ENCODE results near the gene AFG3L2. TPM values are rescaled to one million over a fixed set of nuclear protein-coding genes. Genes with fewer than 3 reads are reported as not detected.
"Not testable (repeated sequence)": the region's sequence is repeated elsewhere in the genome, so short reads cannot be mapped to it uniquely, and the experiment has no call there.

AFG3L2 gene
- 10 to 100 TPM; 22.1 to 28.5 (median 27.8) TPM for polyA plus RNA-seq

DNA sequence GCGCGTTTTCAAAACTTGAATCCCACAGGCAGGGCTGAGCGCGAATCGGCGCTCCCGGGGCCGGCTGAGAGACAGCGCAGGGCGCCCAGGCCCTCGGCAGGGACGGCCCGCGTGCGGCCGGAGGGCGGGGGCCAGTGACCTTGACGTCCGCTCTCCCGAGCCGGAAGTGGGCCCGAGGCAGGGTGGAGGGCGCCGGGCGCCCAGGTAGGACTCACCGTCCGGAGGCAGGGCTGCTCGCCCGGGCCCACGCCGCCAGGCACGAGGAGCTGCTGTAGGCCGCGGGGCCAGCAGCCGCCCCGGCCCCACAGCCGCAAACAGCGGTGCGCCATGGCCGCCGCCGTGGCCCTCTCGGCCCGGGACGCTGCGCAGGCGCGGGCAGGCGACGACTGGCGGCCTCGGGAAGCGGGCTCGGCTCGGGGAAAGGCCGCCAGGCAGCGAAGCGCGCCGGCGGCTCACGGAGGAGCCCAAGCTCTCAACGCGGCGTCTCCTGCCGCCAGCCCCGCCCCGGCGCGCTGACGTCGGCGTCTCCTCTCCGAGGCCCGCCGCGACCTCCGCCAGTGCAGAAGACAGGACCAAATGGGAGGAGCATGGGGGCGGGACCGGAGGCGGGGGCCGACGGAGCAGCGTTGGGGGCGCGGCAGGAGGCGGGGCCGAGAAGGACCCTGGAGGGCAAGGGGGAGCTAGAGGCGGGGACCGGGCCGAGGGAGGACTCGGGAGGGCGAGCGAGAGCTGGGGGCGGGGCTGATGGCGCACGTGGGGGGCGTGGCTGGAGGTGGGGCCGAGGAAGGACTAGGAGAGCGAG is at the start of gene AFG3L2:
Gene AFG3L2, minus strand, starts transcription at position 474 of the 802 bp plus-strand sequence. Its CDS starts 145 bp downstream, at position 329.
- peaks cover 43 to 47% of the 10 kb centered on the region in 2 donors for H3K4me1 Mint-ChIP-seq
- DNase-seq, result peak; percentile 100
- peaks cover 3 to 9% (median 6%) of the 10 kb centered on the region in 3 donors for H3K27me3 Mint-ChIP-seq (ENCODE audit: low read depth in 3 of 3)
- H3K9me3 Mint-ChIP-seq, result no peaks in the 10 kb centered on the region
- H3K4me3 Mint-ChIP-seq, result peak within 1 kb of the TSS; percentile 88 to 93 (median 90)
- peaks cover 0 to 3% (median 0%) of the 10 kb centered on the region in 3 donors for H3K36me3 Mint-ChIP-seq
- peak within 1 kb of the TSS; percentile 89 to 95 (median 91) for H3K27ac Mint-ChIP-seq

DNA sequence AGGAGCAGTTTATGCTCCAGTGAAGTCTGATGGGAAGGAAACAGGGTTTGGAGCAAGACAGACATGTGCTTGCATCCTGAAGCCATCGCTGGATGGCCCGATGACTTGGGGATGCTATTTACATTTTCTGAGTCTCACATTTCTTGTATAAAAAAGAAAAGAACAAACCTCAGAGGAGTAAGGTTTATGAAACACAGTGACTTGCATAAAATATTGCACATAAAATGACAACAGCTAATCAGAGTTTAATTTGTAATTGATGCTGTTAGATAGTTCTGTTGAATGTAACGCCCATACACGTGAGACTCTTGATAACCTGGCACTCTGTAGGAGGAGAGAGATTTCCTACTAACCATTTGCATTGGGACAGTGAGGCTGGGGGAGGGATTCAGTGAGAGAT is 47.2 kb upstream of the AFG3L2 start:
- Mint-ChIP-seq H3K36me3 (no peaks in the 10 kb centered on the region), H3K9me3 (no peaks in the 10 kb centered on the region), H3K4me1 (peaks cover 0 to 6% of the 10 kb centered on the region in 2 donors), H3K27me3 (ENCODE audit: low read depth in 3 of 3) (peaks cover 4 to 8% (median 6%) of the 10 kb centered on the region in 3 donors), H3K27ac (no peak overlapping the region), H3K4me3 (no peak overlapping the region)
- DNase-seq, result no peak

DNA sequence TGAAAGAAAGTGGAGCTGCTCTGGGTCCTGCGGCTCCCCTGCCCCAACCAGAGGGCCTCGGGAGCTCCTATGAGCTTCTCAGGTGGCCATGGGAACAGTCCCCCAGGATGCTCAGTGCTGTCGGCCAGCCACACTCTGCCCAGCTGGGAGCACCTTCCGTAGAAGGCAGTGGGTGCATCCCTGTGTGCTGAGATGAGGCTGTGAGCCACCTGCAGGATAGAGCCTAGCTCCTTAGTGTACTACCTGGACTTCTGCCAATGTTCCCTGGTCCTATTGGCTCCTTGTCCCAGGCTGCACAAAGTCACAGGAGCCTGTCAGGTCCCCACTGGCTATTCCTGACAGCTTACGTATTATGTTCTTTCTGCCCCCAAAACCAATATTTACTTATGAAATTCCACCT is 46.8 kb upstream of the AFG3L2 start:
- Mint-ChIP-seq H3K27me3 (ENCODE audit: low read depth in 3 of 3) (peaks cover 4 to 8% (median 6%) of the 10 kb centered on the region in 3 donors), H3K4me3 (no peak overlapping the region), H3K36me3 (no peaks in the 10 kb centered on the region), H3K9me3 (no peaks in the 10 kb centered on the region), H3K27ac (no peak overlapping the region), H3K4me1 (peaks cover 0 to 6% of the 10 kb centered on the region in 2 donors)
- no peak for DNase-seq

DNA sequence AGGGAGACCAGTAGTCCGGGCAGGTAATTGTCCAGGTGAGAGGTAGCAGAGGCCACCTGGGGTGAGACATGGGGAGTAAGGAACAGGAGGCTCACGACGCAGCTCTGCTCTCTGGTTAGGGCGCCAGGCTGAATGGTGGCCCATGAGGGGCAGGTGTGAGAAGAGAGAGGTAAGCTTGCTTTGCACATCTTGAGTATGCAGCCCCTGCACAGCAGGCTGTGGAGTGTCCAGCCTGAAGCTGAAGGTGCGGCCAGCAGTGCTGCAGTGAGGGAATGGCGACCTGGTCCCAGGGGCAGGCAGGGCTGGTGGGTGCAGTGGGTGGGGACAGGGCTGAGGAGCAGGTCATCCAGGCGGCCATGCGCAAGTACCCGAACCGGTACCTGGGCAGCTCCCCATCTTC is 46.4 kb upstream of the AFG3L2 start:
- H3K27ac Mint-ChIP-seq, result no peak overlapping the region
- H3K4me1 Mint-ChIP-seq, result peaks cover 0 to 7% of the 10 kb centered on the region in 2 donors
- peaks cover 5 to 9% (median 5%) of the 10 kb centered on the region in 3 donors for H3K27me3 Mint-ChIP-seq (ENCODE audit: low read depth in 3 of 3)
- no peaks in the 10 kb centered on the region for H3K9me3 Mint-ChIP-seq
- no peak overlapping the region for H3K4me3 Mint-ChIP-seq
- no peaks in the 10 kb centered on the region for H3K36me3 Mint-ChIP-seq
- no peak for DNase-seq

DNA sequence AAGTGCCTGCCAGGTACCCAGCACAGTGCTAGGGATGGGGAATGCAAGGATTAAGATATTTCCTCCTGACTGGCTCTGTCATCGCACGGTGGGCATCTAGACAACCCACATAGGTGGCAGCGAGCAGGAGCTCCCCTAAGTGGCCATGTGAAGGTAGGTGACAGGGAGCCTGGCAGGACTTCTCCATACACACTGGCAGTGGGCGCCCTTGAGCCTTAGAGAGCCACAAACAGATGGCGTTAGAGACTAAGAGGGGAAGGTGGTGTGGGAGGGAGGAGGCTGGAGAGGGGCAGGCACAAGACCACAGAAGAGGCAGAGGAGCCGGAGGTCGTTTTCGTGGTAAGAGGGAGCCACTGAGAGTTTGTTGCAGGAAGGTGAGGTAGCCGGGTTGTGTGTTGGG is 45.9 kb upstream of the AFG3L2 start:
- Mint-ChIP-seq H3K27me3 (ENCODE audit: low read depth in 3 of 3) (peaks cover 4 to 10% (median 4%) of the 10 kb centered on the region in 3 donors), H3K36me3 (no peaks in the 10 kb centered on the region), H3K9me3 (no peaks in the 10 kb centered on the region), H3K27ac (no peak overlapping the region), H3K4me3 (no peak overlapping the region), H3K4me1 (peaks cover 0 to 8% of the 10 kb centered on the region in 2 donors)
- no peak for DNase-seq

DNA sequence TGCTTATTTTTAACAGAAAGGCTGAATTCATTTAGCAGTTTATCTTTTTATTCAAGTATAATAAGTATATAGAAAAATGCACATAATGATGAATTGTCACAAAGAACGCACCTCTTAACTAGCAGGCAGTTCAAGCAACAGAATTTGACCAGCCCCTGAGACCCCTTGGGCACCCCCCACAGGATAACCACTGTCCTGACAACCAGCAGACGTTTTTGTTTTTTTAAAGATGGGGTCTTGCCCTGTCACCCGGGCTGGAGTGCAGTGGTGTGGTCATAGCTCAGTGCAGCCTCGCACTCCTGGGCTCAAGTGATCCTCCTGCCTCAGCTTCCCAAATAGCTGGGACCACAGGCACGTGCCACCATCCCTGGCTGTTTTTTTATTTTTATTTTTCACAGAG is 44.7 kb upstream of the AFG3L2 start:
- peak overlapping the region in 3 of 5 donors; percentile 47 to 76 (median 68) for H3K4me3 Mint-ChIP-seq
- no peaks in the 10 kb centered on the region for H3K36me3 Mint-ChIP-seq
- H3K27ac Mint-ChIP-seq, result no peak overlapping the region
- H3K4me1 Mint-ChIP-seq, result peaks cover 0 to 8% of the 10 kb centered on the region in 2 donors
- peaks cover 4 to 10% (median 4%) of the 10 kb centered on the region in 3 donors for H3K27me3 Mint-ChIP-seq (ENCODE audit: low read depth in 3 of 3)
- DNase-seq, result no peak
- H3K9me3 Mint-ChIP-seq, result no peaks in the 10 kb centered on the region

DNA sequence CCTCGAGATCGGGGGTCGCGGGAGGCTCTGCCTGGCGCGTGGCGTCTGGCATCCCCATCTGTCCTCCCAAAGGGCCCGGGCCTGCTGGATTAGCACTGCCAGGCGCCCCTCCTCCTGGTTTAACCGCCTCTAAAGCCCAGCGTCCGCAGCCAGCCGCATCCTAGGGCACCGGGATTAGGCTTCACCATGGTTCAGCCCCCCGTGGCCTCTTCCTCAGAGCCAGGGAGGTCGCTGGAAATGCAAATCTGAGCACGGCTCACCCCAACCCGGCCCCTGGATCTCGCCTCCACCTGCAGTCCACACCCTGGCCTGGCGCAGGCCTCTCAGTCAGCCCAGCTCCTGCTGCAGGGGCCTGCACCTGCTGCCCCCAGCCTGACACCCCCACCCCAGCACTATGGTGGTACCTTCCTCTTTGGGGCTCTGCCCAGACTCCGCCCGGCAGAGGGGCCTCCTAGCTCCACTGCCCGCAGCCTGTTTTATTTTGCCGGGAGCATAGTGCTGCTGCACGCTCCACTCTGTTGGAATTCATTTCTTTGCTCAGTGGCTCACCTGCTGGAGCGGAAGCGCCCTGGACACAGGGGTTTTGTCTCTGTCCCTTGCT is 43.9 kb upstream of the AFG3L2 start:
- Mint-ChIP-seq H3K27ac (peak overlapping the region in 2 of 6 donors; percentile 35 to 37), H3K4me3 (peak overlapping the region; percentile 68 to 79 (median 72)), H3K4me1 (peaks cover 0 to 8% of the 10 kb centered on the region in 2 donors), H3K27me3 (ENCODE audit: low read depth in 3 of 3) (peaks cover 4 to 10% (median 4%) of the 10 kb centered on the region in 3 donors), H3K9me3 (no peaks in the 10 kb centered on the region), H3K36me3 (no peaks in the 10 kb centered on the region)
- DNase-seq, result no peak

DNA sequence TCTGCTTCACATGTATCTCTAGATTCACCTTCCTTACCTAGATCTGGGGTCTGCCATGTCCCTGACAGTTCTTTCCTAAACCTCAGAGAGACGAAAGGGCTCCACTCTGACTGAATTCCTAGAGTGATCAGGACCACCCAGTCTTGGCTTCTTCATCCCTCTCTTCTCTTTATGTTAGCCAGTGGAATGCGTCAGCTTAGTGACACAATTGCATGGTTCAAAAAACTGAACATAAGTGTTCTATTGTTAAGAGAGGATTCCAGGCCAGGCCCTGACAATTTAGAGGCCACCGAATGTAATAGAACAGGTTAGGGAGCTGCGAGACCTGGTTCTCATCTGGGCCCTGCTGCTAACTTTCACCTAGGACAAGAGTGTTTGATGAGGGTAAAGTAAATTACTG is 40.7 kb upstream of the AFG3L2 start:
- H3K27ac Mint-ChIP-seq, result no peak overlapping the region
- no peaks in the 10 kb centered on the region for H3K36me3 Mint-ChIP-seq
- peaks cover 0 to 10% (median 4%) of the 10 kb centered on the region in 3 donors for H3K27me3 Mint-ChIP-seq (ENCODE audit: low read depth in 3 of 3)
- peaks cover 0 to 8% of the 10 kb centered on the region in 2 donors for H3K4me1 Mint-ChIP-seq
- no peak for DNase-seq
- H3K9me3 Mint-ChIP-seq, result no peaks in the 10 kb centered on the region
- H3K4me3 Mint-ChIP-seq, result no peak overlapping the region

DNA sequence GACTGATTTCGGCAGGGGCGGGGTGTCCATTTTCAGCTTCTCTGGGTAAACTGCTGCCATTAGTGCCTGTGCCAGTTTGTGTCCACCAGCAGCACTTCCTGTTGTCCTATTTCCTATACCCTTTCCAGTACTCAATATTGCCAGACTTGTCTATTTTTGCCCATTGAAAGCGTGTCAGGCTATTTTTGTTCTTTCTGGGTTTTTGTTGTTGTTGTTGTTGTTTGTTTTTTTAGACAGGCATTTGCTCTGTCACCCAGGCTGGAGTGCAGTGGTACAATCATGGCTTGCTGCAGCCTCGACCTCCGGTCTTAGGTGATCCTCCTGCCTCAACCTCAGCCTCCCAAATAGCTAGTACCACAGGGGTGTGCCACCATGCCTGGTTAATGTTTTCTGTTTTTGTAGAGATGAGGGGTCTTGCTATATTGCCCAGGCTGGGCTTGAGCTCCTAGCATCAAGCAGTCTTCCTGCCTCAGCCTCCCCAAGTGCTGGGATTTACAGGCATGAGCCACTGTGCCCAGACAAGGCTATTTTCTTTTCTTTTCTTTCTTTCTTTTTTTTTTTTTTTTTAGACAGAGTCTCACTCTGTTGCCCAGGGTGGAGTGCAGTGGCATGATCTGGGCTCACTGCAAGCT is 39.2 kb upstream of the AFG3L2 start:
- H3K9me3 Mint-ChIP-seq, result no peaks in the 10 kb centered on the region
- no peak overlapping the region for H3K27ac Mint-ChIP-seq
- H3K4me1 Mint-ChIP-seq, result peaks cover 0 to 6% of the 10 kb centered on the region in 2 donors
- no peak overlapping the region for H3K4me3 Mint-ChIP-seq
- peaks cover 0 to 5% (median 4%) of the 10 kb centered on the region in 3 donors for H3K27me3 Mint-ChIP-seq (ENCODE audit: low read depth in 3 of 3)
- no peak for DNase-seq
- no peaks in the 10 kb centered on the region for H3K36me3 Mint-ChIP-seq

DNA sequence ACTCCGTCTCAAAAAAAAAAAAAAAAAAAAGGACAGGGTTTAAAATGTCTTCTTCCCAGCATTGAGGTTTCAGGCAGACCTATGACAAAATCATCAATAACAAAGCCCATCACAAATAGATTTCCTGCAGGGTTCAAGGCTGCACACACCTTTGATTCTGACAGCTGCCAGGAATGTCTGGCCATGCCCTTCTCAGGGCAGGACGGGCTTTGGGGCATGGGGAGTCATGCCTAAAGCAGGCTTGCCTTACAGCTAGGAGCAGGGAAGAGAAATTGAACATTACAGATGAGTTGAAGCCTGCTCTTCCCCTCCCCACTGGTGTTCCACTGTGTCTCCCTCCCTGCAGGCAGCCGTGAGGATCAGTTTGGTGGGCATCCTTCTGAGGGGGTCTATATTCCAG is 34.4 kb upstream of the AFG3L2 start:
- no peak for DNase-seq
- Mint-ChIP-seq H3K36me3 (no peaks in the 10 kb centered on the region), H3K27ac (no peak overlapping the region)

DNA sequence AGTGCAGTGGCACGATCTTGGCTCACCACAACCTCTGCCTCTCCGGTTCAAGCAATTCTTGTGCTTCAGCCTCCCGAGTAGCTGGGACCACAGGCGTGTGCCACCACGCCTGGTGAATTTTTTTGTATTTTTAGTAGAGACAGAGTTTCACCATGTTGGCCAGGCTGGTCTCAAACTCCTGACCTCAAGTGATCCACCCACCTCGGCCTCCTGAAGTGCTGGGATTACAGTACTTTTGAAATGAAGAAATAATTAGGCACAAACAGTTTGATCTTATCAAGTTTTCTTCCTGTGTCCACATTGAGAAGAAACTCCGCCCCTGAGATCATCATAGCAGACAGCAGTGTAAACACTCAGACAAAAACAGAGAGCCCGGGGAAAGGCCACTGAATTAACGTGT is 33.7 kb upstream of the AFG3L2 start:
- H3K27me3 Mint-ChIP-seq (ENCODE audit: low read depth in 3 of 3); DNase-seq; H3K9me3 Mint-ChIP-seq: not testable (repeated sequence)

More for the DNA sequence above, 34.4 kb upstream of the AFG3L2 start:
- Mint-ChIP-seq H3K9me3 (no peaks in the 10 kb centered on the region), H3K4me1 (peaks cover 12 to 16% of the 10 kb centered on the region in 2 donors), H3K27me3 (ENCODE audit: low read depth in 3 of 3) (peaks cover 3 to 5% (median 4%) of the 10 kb centered on the region in 3 donors), H3K4me3 (no peak overlapping the region)

DNA sequence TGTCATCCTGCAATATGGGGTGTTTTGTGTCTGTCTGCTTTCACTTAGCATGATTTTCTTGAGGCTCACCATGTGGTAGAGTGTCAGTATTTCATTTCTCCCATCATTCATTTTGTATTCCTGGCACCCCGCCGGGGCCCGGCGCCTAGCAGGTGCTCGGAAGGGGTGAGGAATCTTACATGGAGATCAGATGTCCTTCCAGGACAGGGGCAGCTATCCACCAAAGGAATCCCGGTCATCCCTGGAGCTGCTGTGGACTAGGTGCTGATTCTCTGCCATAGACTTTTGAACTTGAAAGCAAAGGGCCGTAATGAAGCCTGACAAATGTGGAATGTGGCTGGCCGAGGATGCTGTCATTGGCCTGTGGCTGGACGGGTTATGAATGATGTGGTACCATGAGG is 33.1 kb upstream of the AFG3L2 start:
- H3K4me3 Mint-ChIP-seq, result peak overlapping the region in 1 of 5 donors; percentile 2
- peak overlapping the region in 1 of 6 donors; percentile 24 for H3K27ac Mint-ChIP-seq
- no peaks in the 10 kb centered on the region for H3K36me3 Mint-ChIP-seq
- DNase-seq, result no peak
- peaks cover 19 to 21% of the 10 kb centered on the region in 2 donors for H3K4me1 Mint-ChIP-seq
- no peaks in the 10 kb centered on the region for H3K9me3 Mint-ChIP-seq
- peaks cover 7 to 12% (median 9%) of the 10 kb centered on the region in 3 donors for H3K27me3 Mint-ChIP-seq (ENCODE audit: low read depth in 3 of 3)

More for the DNA sequence above, 33.7 kb upstream of the AFG3L2 start:
- peaks cover 18 to 21% of the 10 kb centered on the region in 2 donors for H3K4me1 Mint-ChIP-seq
- H3K4me3 Mint-ChIP-seq, H3K27ac Mint-ChIP-seq, H3K36me3 Mint-ChIP-seq: not testable (repeated sequence)

DNA sequence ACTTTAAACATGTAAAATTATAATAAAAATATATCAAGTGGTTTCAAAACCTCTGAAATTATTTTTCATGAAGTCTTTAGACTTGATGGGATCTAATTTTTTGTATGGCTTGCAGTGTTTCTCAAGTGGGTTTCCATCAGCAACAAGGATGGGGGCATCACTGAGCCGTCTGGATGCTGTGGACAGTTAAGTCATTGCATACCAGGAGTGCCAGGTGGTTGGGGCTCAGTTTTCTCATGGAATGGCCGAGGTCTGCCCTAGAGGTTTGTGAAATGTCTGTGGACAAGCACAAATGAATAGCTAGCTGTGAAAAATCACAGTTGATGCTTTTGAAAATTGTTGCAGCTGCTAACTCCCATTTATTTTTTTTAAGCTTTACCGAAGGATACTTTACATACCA is 32.4 kb upstream of the AFG3L2 start:
- H3K36me3 Mint-ChIP-seq, result no peaks in the 10 kb centered on the region
- no peak overlapping the region for H3K4me3 Mint-ChIP-seq
- H3K27me3 Mint-ChIP-seq (ENCODE audit: low read depth in 3 of 3), result peaks cover 7 to 15% (median 10%) of the 10 kb centered on the region in 3 donors
- DNase-seq, result no peak
- no peak overlapping the region for H3K27ac Mint-ChIP-seq
- peaks cover 19 to 21% of the 10 kb centered on the region in 2 donors for H3K4me1 Mint-ChIP-seq
- no peaks in the 10 kb centered on the region for H3K9me3 Mint-ChIP-seq
